Gastroesophageal sphincter (tissue), 4 donors: ENCODE data around the gene GUCD1. TPM values are rescaled to one million over a fixed set of nuclear protein-coding genes. Genes with fewer than 3 reads are reported as not detected.

Experiments used
- ATAC-seq: fragments of 150-250 bp; one replicate; pipeline ENCODE4 v1.9.1; 2016; ENCODE audit warnings: mild to moderate bottlenecking, moderate library complexity
- H3K27ac ChIP-seq, 4 donors: fragments of 200-600 bp; sonication (generic) in 3 of 4; 1 replicate in 3 of 4; 2 replicates in 1 of 4; pipeline ENCODE4 v1.5.1; 2016 to 2019
- H3K27me3 ChIP-seq: fragments of 200-600 bp; sonication (generic); one replicate; pipeline ENCODE4 v1.5.1; 2019
- H3K36me3 ChIP-seq, 2 donors: fragments of 200-600 bp; sonication (generic); one replicate each; pipeline ENCODE4 v1.5.1; 2019; ENCODE audit warnings: control low read depth in 1 of 2
- H3K4me1 ChIP-seq, 3 donors: fragments of 200-600 bp; sonication (generic); 1 replicate in 2 of 3; 2 replicates in 1 of 3; pipeline ENCODE4 v1.5.1; 2016 to 2019; ENCODE audit warnings: control low read depth in 2 of 3
- H3K4me3 ChIP-seq, 2 donors: fragments of 200-600 bp; sonication (generic); one replicate each; pipeline ENCODE4 v1.5.1; 2019; ENCODE audit warnings: mild to moderate bottlenecking in 1 of 2, moderate library complexity in 1 of 2
- H3K9me3 ChIP-seq, 3 donors: fragments of 200-600 bp; sonication (generic); one replicate each; pipeline ENCODE4 v1.5.1; 2017 to 2019; ENCODE audit warnings: control low read depth in 2 of 3
- EP300 ChIP-seq: sonication (generic); formaldehyde crosslinking; IDR thresholded peaks from one replicate; pipeline ENCODE4 v1.6.1; 2017; ENCODE audit warnings: antibody characterized with exemption, mild to moderate bottlenecking
- POLR2A ChIP-seq, 2 donors: fragments of 450-650 bp; IDR thresholded peaks; one replicate each; pipeline ENCODE4 v1.6.1; 2017; ENCODE audit warnings: antibody characterized with exemption in 2 of 2, mild to moderate bottlenecking in 2 of 2, moderate library complexity in 1 of 2
- POLR2AphosphoS5 ChIP-seq: sonication (generic); formaldehyde crosslinking; IDR thresholded peaks from one replicate; pipeline ENCODE4 v1.6.1; 2017; ENCODE audit warnings: antibody characterized with exemption
- WGBS, 2 donors: methylation state at CpG; one replicate each; pipeline ENCODE4 v1.1.5; 2018; ENCODE audit warnings: low coverage in 1 of 2; 5-methylcytosine and 5-hydroxymethylcytosine counted together
- total RNA-seq, 4 donors: library from RNA; depleted of rRNA; stranded (reverse); fragments of >200 nt; gene quantifications; one replicate each; pipeline ENCODE4 v1.1.0, GENCODE V29; 2016
- TF ChIP-seq, protein P1 (sequence below), 4 experiments: fragments of 200-600 bp in 2 of 4; fragments of 450-650 bp in 2 of 4; sonication (generic) in 1 of 4; IDR thresholded peaks; one replicate each; pipeline ENCODE4 v1.5.1; 2017 to 2019; ENCODE audit warnings: antibody characterized with exemption in 4 of 4, mild to moderate bottlenecking in 2 of 4, moderate library complexity in 2 of 4

The GUCD1 gene
- total RNA-seq, 4 donors from 2014 or later = 107 to 178 (median 121) TPM

- Histone ChIP-seq H3K4me3 (no peak overlapping the region), H3K4me1 (peaks cover 0 to 62% (median 14%) of the 10 kb centered on the region in 3 donors), H3K27me3 (no peaks in the 10 kb centered on the region), H3K9me3 (no peaks in the 10 kb centered on the region), H3K36me3 (peaks cover 0 to 52% of the 10 kb centered on the region in 2 donors), H3K27ac (peak overlapping the region in 2 of 4 donors; percentile 9 to 14)
- TF ChIP-seq POLR2AphosphoS5 (no peak), EP300 (no peak), POLR2A (IDR thresholded peaks at IDR 0.05) (no peak)
- TF ChIP-seq, protein P1, sequence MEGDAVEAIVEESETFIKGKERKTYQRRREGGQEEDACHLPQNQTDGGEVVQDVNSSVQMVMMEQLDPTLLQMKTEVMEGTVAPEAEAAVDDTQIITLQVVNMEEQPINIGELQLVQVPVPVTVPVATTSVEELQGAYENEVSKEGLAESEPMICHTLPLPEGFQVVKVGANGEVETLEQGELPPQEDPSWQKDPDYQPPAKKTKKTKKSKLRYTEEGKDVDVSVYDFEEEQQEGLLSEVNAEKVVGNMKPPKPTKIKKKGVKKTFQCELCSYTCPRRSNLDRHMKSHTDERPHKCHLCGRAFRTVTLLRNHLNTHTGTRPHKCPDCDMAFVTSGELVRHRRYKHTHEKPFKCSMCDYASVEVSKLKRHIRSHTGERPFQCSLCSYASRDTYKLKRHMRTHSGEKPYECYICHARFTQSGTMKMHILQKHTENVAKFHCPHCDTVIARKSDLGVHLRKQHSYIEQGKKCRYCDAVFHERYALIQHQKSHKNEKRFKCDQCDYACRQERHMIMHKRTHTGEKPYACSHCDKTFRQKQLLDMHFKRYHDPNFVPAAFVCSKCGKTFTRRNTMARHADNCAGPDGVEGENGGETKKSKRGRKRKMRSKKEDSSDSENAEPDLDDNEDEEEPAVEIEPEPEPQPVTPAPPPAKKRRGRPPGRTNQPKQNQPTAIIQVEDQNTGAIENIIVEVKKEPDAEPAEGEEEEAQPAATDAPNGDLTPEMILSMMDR (IDR thresholded peaks at IDR 0.05) = no peak
- 51 to 63% methylated on average over 5 to 7 of the region's 8 CpGs for WGBS, 2 donors
- no peak for ATAC-seq
Observed at GRCh38 chr22:24566899-24567511, 12.1 kb upstream of the GUCD1 start.

DNA sequence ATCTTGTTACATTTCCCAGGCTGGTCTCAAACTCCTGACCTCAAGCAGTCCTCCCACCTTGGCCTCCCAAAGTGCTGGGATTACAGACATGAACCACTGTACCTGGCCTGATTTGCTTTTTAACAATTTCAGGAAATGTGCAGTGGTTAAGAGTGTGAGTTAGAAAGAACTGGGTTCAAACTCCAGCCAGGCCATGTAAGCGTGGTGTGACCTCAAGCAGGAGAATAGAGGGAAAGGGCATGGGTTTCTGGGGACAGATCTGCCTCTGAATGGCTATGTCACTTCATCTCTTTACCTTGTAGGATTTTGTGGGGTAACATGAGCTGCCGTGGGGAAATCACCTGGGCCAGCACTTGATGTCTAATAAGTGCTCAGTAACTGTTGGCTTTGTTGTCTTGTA is 10.1 kb upstream of the GUCD1 start:
- WGBS, 2 donors = 92 to 94% methylated on average over 2 of the region's 2 CpGs
- Histone ChIP-seq H3K27ac (peak overlapping the region in 3 of 4 donors; percentile 48 to 68 (median 67)), H3K4me1 (peaks cover 0 to 81% (median 14%) of the 10 kb centered on the region in 3 donors), H3K9me3 (no peaks in the 10 kb centered on the region), H3K27me3 (no peaks in the 10 kb centered on the region), H3K36me3 (peaks cover 0 to 47% of the 10 kb centered on the region in 2 donors), H3K4me3 (no peak overlapping the region)
- no peak for ATAC-seq
- no peak for TF ChIP-seq POLR2AphosphoS5
- TF ChIP-seq EP300 = no peak
- TF ChIP-seq, protein P1 (IDR thresholded peaks at IDR 0.05) = no peak
- no peak for TF ChIP-seq POLR2A (IDR thresholded peaks at IDR 0.05)

DNA sequence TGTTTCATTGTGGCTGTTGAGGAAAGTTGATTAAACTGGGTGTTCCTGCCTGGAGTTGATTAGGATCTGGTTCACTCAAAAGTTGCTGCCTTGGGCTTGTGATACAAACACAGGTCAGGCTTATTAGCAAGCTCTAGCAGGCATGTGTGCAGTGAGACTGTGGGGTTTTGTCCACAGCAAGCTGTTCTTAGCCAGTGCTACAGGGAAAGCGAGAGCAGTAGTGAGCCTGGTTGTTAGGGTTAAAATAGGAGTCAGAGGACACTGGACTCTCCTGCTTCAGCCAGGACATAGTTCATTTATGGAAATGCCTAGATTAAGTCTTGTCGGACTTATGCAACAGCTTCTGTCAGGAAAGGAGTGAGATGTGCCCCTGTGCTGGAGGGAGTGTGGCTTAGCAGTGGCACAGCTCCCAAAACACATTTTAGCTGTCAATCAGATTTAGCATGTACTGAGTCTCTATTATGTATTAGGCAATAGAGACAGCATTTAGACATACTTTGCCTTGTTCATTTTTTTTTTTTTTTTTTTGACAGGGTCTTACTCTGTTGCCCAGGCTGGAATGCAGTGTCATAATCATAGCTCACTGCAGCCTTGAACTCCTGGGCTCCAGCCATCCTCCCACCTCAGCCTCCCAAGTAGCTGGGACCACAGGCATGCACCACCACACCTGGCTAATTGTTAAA is 9.6 kb upstream of the GUCD1 start:
- ATAC-seq = peak; percentile 87
- TF ChIP-seq POLR2AphosphoS5 (peak; percentile 35), POLR2A (IDR thresholded peaks at IDR 0.05) (no peak)
- TF ChIP-seq, protein P1 (IDR thresholded peaks at IDR 0.05) = no peak
- WGBS, 2 donors = 11 to 22% methylated on average over 1 of the region's 2 CpGs
- H3K27ac ChIP-seq = peak overlapping the region; percentile 9 to 77 (median 58)
- H3K9me3 ChIP-seq = no peaks in the 10 kb centered on the region
- peaks cover 0 to 86% (median 15%) of the 10 kb centered on the region in 3 donors for H3K4me1 ChIP-seq
- H3K4me3 ChIP-seq = no peak overlapping the region
- H3K36me3 ChIP-seq = peaks cover 0 to 47% of the 10 kb centered on the region in 2 donors
- H3K27me3 ChIP-seq = no peaks in the 10 kb centered on the region

DNA sequence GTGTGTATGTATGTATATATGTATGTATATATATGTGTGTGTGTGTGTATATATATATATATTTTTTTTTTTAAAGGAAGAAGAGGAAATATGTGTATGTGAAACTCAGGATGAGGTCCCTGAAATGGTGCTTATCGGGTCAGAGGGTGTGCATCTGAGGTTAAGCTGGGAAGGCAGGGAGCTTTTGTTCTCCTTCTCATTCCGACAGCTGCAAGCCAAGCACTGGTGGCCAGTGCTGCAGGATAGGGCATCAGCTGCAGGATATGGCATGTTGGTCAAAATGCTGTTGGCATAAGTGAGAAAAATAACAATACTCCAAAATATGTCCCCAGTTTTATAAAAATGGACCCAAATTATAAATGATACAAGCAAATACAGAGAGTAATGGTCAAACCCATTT is 8.3 kb upstream of the GUCD1 start:
- no peak overlapping the region for H3K4me3 ChIP-seq
- WGBS, 2 donors = 85 to 88% methylated on average over 2 of the region's 2 CpGs
- no peaks in the 10 kb centered on the region for H3K9me3 ChIP-seq
- H3K4me1 ChIP-seq = peaks cover 0 to 99% (median 16%) of the 10 kb centered on the region in 3 donors
- no peak for TF ChIP-seq EP300
- TF ChIP-seq, protein P1 (IDR thresholded peaks at IDR 0.05) = no peak
- peaks cover 0 to 47% of the 10 kb centered on the region in 2 donors for H3K36me3 ChIP-seq
- peak overlapping the region in 2 of 4 donors; percentile 48 to 77 for H3K27ac ChIP-seq
- H3K27me3 ChIP-seq = no peaks in the 10 kb centered on the region
- ATAC-seq = no peak

GRCh38 chr22:24559471-24559870 is 4.5 kb upstream of the GUCD1 start:
- Histone ChIP-seq H3K36me3 (peaks cover 0 to 49% of the 10 kb centered on the region in 2 donors), H3K27me3 (no peaks in the 10 kb centered on the region), H3K27ac (peak overlapping the region in 1 of 4 donors; percentile 7), H3K4me1 (peaks cover 2 to 82% (median 21%) of the 10 kb centered on the region in 3 donors), H3K9me3 (no peaks in the 10 kb centered on the region), H3K4me3 (no peak overlapping the region)
- ATAC-seq = no peak
- TF ChIP-seq EP300 (no peak), POLR2A (IDR thresholded peaks at IDR 0.05) (no peak), POLR2AphosphoS5 (no peak)
- TF ChIP-seq, protein P1 (IDR thresholded peaks at IDR 0.05) = no peak
- 20 to 49% methylated on average over 1 to 3 of the region's 4 CpGs for WGBS, 2 donors
